ENCODE data around the gene LUC7L2.

Gene LUC7L2

DNA sequence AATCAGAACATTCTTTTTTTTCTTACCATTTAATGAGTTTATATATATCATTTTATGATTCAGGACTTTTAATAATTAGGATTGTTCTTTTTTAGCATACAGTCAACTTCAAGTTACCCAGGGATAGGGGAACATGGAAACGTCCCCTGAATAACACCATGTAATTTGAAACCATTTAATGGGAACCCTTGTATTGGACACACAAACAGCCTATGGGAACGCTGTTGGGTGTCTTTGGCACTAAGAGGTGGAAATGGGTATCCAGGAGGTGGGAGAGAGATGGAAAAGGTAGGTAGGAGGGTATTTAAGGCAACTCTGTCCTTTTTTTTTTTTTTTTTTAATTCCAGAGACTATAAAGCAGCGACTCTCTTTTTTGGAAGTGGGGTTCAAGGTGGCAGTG is 2.6 kb downstream of the LUC7L2 start:
- no peak for TF ChIP-seq POLR2AphosphoS5 (IDR thresholded peaks at IDR 0.05; ENCODE audit: low read depth, low read length)
- no peak for TF ChIP-seq SIN3A (IDR thresholded peaks at IDR 0.05; ENCODE audit: borderline replicate concordance, insufficient read depth, low read length)
- TF ChIP-seq, protein P1, sequence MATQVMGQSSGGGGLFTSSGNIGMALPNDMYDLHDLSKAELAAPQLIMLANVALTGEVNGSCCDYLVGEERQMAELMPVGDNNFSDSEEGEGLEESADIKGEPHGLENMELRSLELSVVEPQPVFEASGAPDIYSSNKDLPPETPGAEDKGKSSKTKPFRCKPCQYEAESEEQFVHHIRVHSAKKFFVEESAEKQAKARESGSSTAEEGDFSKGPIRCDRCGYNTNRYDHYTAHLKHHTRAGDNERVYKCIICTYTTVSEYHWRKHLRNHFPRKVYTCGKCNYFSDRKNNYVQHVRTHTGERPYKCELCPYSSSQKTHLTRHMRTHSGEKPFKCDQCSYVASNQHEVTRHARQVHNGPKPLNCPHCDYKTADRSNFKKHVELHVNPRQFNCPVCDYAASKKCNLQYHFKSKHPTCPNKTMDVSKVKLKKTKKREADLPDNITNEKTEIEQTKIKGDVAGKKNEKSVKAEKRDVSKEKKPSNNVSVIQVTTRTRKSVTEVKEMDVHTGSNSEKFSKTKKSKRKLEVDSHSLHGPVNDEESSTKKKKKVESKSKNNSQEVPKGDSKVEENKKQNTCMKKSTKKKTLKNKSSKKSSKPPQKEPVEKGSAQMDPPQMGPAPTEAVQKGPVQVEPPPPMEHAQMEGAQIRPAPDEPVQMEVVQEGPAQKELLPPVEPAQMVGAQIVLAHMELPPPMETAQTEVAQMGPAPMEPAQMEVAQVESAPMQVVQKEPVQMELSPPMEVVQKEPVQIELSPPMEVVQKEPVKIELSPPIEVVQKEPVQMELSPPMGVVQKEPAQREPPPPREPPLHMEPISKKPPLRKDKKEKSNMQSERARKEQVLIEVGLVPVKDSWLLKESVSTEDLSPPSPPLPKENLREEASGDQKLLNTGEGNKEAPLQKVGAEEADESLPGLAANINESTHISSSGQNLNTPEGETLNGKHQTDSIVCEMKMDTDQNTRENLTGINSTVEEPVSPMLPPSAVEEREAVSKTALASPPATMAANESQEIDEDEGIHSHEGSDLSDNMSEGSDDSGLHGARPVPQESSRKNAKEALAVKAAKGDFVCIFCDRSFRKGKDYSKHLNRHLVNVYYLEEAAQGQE (IDR thresholded peaks at IDR 0.05; ENCODE audit: insufficient read depth in 1 of 2, low read depth in 2 of 2, low read length in 2 of 2): no peak

DNA sequence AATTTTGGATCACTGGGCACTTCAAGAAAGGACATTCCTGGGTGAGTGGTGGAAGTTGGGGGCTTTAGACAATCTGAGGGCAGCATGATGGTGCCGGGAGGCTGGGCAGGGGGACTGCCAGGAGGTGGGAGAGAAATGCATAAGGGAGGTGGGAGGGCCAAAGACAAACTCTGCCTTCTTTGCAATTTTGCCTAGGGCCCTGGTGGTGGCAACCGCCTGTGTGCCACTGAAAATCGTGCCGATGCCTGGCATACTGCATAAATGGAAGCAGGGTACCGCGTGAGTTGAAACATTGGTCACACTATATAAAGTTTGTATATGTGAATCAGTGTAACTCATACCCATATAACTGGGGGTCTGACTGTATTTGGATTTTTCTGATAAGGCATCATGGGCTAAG is 3.3 kb downstream of the LUC7L2 start:
- TF ChIP-seq, protein P1 (IDR thresholded peaks at IDR 0.05; ENCODE audit: insufficient read depth in 1 of 2, low read depth in 2 of 2, low read length in 2 of 2): no peak
- TF ChIP-seq TAF1 (IDR thresholded peaks at IDR 0.05; ENCODE audit: borderline replicate concordance, insufficient read depth, low read length) (no peak), FOXP2 (optimal IDR thresholded peaks at IDR 0.05; ENCODE audit: borderline replicate concordance, extremely low read depth, extremely low read length, insufficient read depth) (no peak), POLR2AphosphoS5 (IDR thresholded peaks at IDR 0.05; ENCODE audit: low read depth, low read length) (no peak), SIN3A (IDR thresholded peaks at IDR 0.05; ENCODE audit: borderline replicate concordance, insufficient read depth, low read length) (no peak)

DNA sequence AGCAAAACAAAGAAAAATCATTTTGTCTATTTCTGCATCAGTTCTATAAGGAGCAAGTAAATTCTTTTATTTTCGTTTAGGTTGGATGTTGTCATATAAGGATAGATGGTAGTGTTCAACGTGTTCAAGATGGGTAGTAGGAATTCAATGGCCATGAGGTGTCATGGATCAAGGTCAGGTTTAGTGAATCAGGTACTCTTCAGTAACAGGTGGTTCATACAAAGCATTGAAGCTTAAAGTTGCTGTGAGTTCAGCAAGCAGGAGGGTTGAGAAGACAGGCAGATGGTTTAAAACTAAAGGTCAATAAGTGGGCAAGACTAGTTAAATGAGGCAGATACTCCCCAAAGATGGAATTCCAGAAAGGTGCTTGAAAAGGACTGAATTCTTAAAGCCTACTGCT is 5.6 kb downstream of the LUC7L2 start:
- TF ChIP-seq FOXP2 (optimal IDR thresholded peaks at IDR 0.05; ENCODE audit: borderline replicate concordance, extremely low read depth, extremely low read length, insufficient read depth): no peak
- TF ChIP-seq SIN3A (IDR thresholded peaks at IDR 0.05; ENCODE audit: borderline replicate concordance, insufficient read depth, low read length): no peak
- no peak for TF ChIP-seq TAF1 (IDR thresholded peaks at IDR 0.05; ENCODE audit: borderline replicate concordance, insufficient read depth, low read length)
- TF ChIP-seq, protein P1 (IDR thresholded peaks at IDR 0.05; ENCODE audit: insufficient read depth in 1 of 2, low read depth in 2 of 2, low read length in 2 of 2): no peak
- TF ChIP-seq POLR2AphosphoS5 (IDR thresholded peaks at IDR 0.05; ENCODE audit: low read depth, low read length): no peak

DNA sequence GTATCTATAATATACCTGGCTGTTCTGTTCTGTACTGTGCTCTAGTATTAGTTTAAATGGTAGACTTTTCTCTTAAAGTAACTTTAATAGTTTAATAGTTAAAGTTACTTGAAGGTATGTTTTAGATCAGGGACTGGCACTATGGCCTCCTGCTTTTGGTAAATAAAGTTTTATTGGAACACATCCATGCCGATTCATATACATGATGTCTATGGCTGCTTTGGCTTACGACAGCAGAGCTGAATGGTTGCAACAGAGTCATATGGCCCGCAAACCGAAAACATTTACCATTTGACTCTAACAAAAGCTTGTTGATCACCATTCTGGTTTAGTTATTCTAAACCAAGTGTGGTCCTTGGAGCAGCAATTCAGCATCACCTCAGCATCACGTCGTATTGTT is 6.7 kb downstream of the LUC7L2 start:
- TF ChIP-seq POLR2AphosphoS5 (IDR thresholded peaks at IDR 0.05; ENCODE audit: low read depth, low read length) (no peak), FOXP2 (optimal IDR thresholded peaks at IDR 0.05; ENCODE audit: borderline replicate concordance, extremely low read depth, extremely low read length, insufficient read depth) (no peak), SIN3A (IDR thresholded peaks at IDR 0.05; ENCODE audit: borderline replicate concordance, insufficient read depth, low read length) (no peak), TAF1 (IDR thresholded peaks at IDR 0.05; ENCODE audit: borderline replicate concordance, insufficient read depth, low read length) (no peak)
- TF ChIP-seq, protein P1 (IDR thresholded peaks at IDR 0.05; ENCODE audit: insufficient read depth in 1 of 2, low read depth in 2 of 2, low read length in 2 of 2): no peak
